Liver (tissue), 9 donors: Measurements from ENCODE around the gene R3HDM1. TPM values are rescaled to one million over a fixed set of nuclear protein-coding genes. Genes with fewer than 3 reads are reported as not detected.

Experiments
- DNase-seq: peaks from one replicate; pipeline ENCODE4 v3.0.0-alpha.2; 2017; ENCODE audit warnings: low spot score
- H3K27ac ChIP-seq, 2 donors: one replicate each; pipeline ENCODE4 v1.7.0; 2013; ENCODE audit warnings: inconsistent platforms in 2 of 2, low read length in 2 of 2, control low read depth in 1 of 2, low read depth in 1 of 2, mild to moderate bottlenecking in 1 of 2
- H3K27me3 ChIP-seq, 4 donors: one replicate each; pipeline versions ENCODE4 v1.6.1 to v1.7.0; 2013; ENCODE audit warnings: low read length in 3 of 4, inconsistent platforms in 1 of 4, mild to moderate bottlenecking in 1 of 4, moderate library complexity in 1 of 4; ENCODE audit not compliant: control insufficient read depth in 4 of 4, insufficient read depth in 4 of 4
- H3K36me3 ChIP-seq, 4 donors: one replicate each; pipeline versions ENCODE4 v1.6.1 to v1.7.0; 2013; ENCODE audit warnings: low read length in 3 of 4, mild to moderate bottlenecking in 3 of 4, low read depth in 1 of 4, moderate library complexity in 1 of 4; ENCODE audit not compliant: control insufficient read depth in 4 of 4, insufficient read depth in 3 of 4
- H3K4me1 ChIP-seq, 4 donors: one replicate each; pipeline versions ENCODE4 v1.6.1 to v1.7.0; 2013; ENCODE audit warnings: low read length in 3 of 4, mild to moderate bottlenecking in 3 of 4, moderate library complexity in 1 of 4; ENCODE audit not compliant: control insufficient read depth in 4 of 4, insufficient read depth in 4 of 4
- H3K4me3 ChIP-seq, 3 donors: one replicate each; pipeline versions ENCODE4 v1.6.1 to v1.7.0; 2013; ENCODE audit warnings: low read length in 3 of 3, control low read depth in 1 of 3, low read depth in 1 of 3, mild to moderate bottlenecking in 1 of 3
- H3K9ac ChIP-seq, 2 donors: one replicate each; pipeline ENCODE4 v1.7.0; 2013; ENCODE audit warnings: low read length in 2 of 2, mild to moderate bottlenecking in 2 of 2, moderate library complexity in 2 of 2, control low read depth in 1 of 2, low read depth in 1 of 2
- H3K9me3 ChIP-seq, 4 donors: one replicate each; pipeline versions ENCODE4 v1.6.1 to v1.7.0; 2013; ENCODE audit warnings: low read length in 3 of 4; ENCODE audit not compliant: control insufficient read depth in 4 of 4
- EGR1 ChIP-seq, 2 donors: IDR thresholded peaks; 2 replicates each; pipeline ENCODE4 v1.6.1; 2016 to 2018; ENCODE audit warnings: antibody characterized with exemption in 2 of 2, low read depth in 2 of 2
- FOXA1 ChIP-seq: IDR thresholded peaks from 2 replicates; pipeline ENCODE4 v1.6.1; 2016; ENCODE audit warnings: antibody characterized with exemption
- FOXA2 ChIP-seq: IDR thresholded peaks from 2 replicates; pipeline ENCODE4 v1.6.1; 2016; ENCODE audit warnings: antibody characterized with exemption
- GABPA ChIP-seq, 2 donors: IDR thresholded peaks in 1 of 2; conservative IDR thresholded peaks in 1 of 2; 2 replicates each; pipeline ENCODE4 v1.6.1; 2016; ENCODE audit warnings: antibody characterized with exemption in 2 of 2, mild to moderate bottlenecking in 1 of 2, moderate library complexity in 1 of 2
- HNF4A ChIP-seq, 2 donors: conservative IDR thresholded peaks; 2 replicates each; pipeline ENCODE4 v1.6.1; 2016; ENCODE audit warnings: antibody characterized with exemption in 2 of 2, mild to moderate bottlenecking in 2 of 2
- HNF4G ChIP-seq: IDR thresholded peaks from 2 replicates; pipeline ENCODE4 v1.6.1; 2016; ENCODE audit warnings: antibody characterized with exemption
- JUND ChIP-seq, 2 donors: IDR thresholded peaks; 2 replicates each; pipeline ENCODE4 v1.6.1; 2016; ENCODE audit warnings: antibody characterized with exemption in 2 of 2
- NR2F2 ChIP-seq: IDR thresholded peaks from 2 replicates; pipeline ENCODE4 v1.6.1; 2016; ENCODE audit warnings: antibody characterized with exemption
- RAD21 ChIP-seq, 2 donors: IDR thresholded peaks; 2 replicates each; pipeline ENCODE4 v1.6.1; 2016; ENCODE audit warnings: antibody characterized with exemption in 2 of 2, mild to moderate bottlenecking in 2 of 2
- RXRA ChIP-seq, 2 donors: IDR thresholded peaks; 2 replicates each; pipeline ENCODE4 v1.6.1; 2017 to 2018; ENCODE audit warnings: antibody characterized with exemption in 2 of 2, mild to moderate bottlenecking in 1 of 2
- SP1 ChIP-seq: IDR thresholded peaks from 2 replicates; pipeline ENCODE4 v1.6.1; 2018; ENCODE audit warnings: antibody characterized with exemption, mild to moderate bottlenecking
- TAF1 ChIP-seq: conservative IDR thresholded peaks from 2 replicates; pipeline ENCODE4 v1.6.1; 2016; ENCODE audit warnings: antibody characterized with exemption, mild to moderate bottlenecking
- YY1 ChIP-seq: IDR thresholded peaks from 2 replicates; pipeline ENCODE4 v1.6.1; 2016; ENCODE audit warnings: antibody characterized with exemption, mild to moderate bottlenecking
- WGBS: extraction: QIAGEN DNeasy Blood & Tissue Kit; methylation state at CpG from one replicate; pipeline ENCODE4 v1.1.7; 2013; 5-methylcytosine and 5-hydroxymethylcytosine counted together
- polyA plus RNA-seq, 2 donors: library from polyadenylated mRNA; stranded (reverse) in 1 of 2; unstranded in 1 of 2; fragments of 200-250 nt in 1 of 2; fragments of >200 nt in 1 of 2; fragmentation: Nextera tagmentation in 1 of 2; extraction: Ambion mirVana in 1 of 2; gene quantifications; one replicate each; pipeline versions ENCODE4 v1.2.1 to v1.2.3, GENCODE V29; 2013 to 2015
- total RNA-seq, 2 donors: library from RNA; depleted of rRNA; stranded (reverse); fragments of >200 nt; gene quantifications; one replicate each; pipeline ENCODE4 v1.2.3, GENCODE V29; 2014
- TF ChIP-seq, protein P1 (sequence below): IDR thresholded peaks from 2 replicates; pipeline ENCODE4 v1.6.1; 2016; ENCODE audit warnings: antibody characterized with exemption
- TF ChIP-seq, protein P2 (sequence below): fragments of 150-350 bp; IDR thresholded peaks from 2 replicates; pipeline ENCODE4 v1.5.1; 2017; ENCODE audit warnings: improper control_type of control experiment, low read depth, low read length; ENCODE audit not compliant: missing input control
- TF ChIP-seq, protein P3 (sequence below): IDR thresholded peaks from 2 replicates; pipeline ENCODE4 v1.6.1; 2016; ENCODE audit warnings: antibody characterized with exemption, mild to moderate bottlenecking
- TF ChIP-seq, protein P4 (sequence below): IDR thresholded peaks from 2 replicates; pipeline ENCODE4 v1.6.1; 2016; ENCODE audit warnings: antibody characterized with exemption
- TF ChIP-seq, protein P5 (sequence below): IDR thresholded peaks from 2 replicates; pipeline ENCODE4 v1.6.1; 2016; ENCODE audit warnings: antibody characterized with exemption
- donor health status: healthy.
- donor health status: healthy.
- donor health status: healthy.
- donor health status: healthy.
- donor health status: healthy.

The R3HDM1 gene
- total and polyA plus RNA-seq, 4 donors: 6.0 to 10.0 (median 8.8) TPM

DNA sequence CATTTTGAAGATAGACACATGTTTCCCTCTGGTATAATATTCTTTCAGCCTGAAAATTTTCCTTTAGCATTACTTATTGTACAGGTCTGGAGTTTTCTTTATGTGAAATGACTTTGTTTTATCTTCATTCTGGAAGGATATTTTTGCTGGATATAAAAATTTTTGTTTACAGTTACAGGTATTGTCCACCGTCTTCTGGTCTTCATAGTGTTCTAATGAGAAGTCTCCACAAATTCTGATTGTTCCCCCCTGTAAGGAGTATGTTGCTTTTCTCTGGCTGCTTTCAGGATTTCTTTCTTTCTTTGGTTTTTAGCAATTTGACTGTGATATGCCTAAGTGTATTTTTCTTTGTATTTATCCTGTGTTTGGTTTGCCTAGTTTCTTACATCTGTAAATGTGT lies 225.4 kb downstream of the R3HDM1 start:
- TF ChIP-seq TAF1 (no peak), FOXA1 (no peak), SP1 (no peak), FOXA2 (no peak), HNF4A (conservative IDR thresholded peaks at IDR 0.05) (no peak), GABPA (IDR thresholded peaks at IDR 0.05 in 1 of 2, conservative IDR thresholded peaks at IDR 0.05 in 1 of 2) (no peak), YY1 (no peak), RXRA (IDR thresholded peaks at IDR 0.05) (no peak), NR2F2 (no peak), JUND (IDR thresholded peaks at IDR 0.05) (no peak), EGR1 (IDR thresholded peaks at IDR 0.05; ENCODE audit: low read depth in 2 of 2) (no peak), RAD21 (IDR thresholded peaks at IDR 0.05) (no peak), HNF4G (no peak)
- TF ChIP-seq, protein P1, sequence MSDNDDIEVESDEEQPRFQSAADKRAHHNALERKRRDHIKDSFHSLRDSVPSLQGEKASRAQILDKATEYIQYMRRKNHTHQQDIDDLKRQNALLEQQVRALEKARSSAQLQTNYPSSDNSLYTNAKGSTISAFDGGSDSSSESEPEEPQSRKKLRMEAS: no peak
- TF ChIP-seq, protein P2, sequence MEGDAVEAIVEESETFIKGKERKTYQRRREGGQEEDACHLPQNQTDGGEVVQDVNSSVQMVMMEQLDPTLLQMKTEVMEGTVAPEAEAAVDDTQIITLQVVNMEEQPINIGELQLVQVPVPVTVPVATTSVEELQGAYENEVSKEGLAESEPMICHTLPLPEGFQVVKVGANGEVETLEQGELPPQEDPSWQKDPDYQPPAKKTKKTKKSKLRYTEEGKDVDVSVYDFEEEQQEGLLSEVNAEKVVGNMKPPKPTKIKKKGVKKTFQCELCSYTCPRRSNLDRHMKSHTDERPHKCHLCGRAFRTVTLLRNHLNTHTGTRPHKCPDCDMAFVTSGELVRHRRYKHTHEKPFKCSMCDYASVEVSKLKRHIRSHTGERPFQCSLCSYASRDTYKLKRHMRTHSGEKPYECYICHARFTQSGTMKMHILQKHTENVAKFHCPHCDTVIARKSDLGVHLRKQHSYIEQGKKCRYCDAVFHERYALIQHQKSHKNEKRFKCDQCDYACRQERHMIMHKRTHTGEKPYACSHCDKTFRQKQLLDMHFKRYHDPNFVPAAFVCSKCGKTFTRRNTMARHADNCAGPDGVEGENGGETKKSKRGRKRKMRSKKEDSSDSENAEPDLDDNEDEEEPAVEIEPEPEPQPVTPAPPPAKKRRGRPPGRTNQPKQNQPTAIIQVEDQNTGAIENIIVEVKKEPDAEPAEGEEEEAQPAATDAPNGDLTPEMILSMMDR: no peak
- TF ChIP-seq, protein P3, sequence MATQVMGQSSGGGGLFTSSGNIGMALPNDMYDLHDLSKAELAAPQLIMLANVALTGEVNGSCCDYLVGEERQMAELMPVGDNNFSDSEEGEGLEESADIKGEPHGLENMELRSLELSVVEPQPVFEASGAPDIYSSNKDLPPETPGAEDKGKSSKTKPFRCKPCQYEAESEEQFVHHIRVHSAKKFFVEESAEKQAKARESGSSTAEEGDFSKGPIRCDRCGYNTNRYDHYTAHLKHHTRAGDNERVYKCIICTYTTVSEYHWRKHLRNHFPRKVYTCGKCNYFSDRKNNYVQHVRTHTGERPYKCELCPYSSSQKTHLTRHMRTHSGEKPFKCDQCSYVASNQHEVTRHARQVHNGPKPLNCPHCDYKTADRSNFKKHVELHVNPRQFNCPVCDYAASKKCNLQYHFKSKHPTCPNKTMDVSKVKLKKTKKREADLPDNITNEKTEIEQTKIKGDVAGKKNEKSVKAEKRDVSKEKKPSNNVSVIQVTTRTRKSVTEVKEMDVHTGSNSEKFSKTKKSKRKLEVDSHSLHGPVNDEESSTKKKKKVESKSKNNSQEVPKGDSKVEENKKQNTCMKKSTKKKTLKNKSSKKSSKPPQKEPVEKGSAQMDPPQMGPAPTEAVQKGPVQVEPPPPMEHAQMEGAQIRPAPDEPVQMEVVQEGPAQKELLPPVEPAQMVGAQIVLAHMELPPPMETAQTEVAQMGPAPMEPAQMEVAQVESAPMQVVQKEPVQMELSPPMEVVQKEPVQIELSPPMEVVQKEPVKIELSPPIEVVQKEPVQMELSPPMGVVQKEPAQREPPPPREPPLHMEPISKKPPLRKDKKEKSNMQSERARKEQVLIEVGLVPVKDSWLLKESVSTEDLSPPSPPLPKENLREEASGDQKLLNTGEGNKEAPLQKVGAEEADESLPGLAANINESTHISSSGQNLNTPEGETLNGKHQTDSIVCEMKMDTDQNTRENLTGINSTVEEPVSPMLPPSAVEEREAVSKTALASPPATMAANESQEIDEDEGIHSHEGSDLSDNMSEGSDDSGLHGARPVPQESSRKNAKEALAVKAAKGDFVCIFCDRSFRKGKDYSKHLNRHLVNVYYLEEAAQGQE: no peak
- Histone ChIP-seq H3K27me3 (no peaks in the 10 kb centered on the region), H3K9me3 (peaks cover 0 to 10% (median 6%) of the 10 kb centered on the region in 4 donors), H3K9ac (no peak overlapping the region), H3K4me3 (no peak overlapping the region), H3K4me1 (no peaks in the 10 kb centered on the region), H3K27ac (no peak overlapping the region), H3K36me3 (peaks cover 7 to 65% (median 61%) of the 10 kb centered on the region in 4 donors)
- no peak for DNase-seq
- 97% methylated on average over 1 of the region's 1 CpG for WGBS

DNA sequence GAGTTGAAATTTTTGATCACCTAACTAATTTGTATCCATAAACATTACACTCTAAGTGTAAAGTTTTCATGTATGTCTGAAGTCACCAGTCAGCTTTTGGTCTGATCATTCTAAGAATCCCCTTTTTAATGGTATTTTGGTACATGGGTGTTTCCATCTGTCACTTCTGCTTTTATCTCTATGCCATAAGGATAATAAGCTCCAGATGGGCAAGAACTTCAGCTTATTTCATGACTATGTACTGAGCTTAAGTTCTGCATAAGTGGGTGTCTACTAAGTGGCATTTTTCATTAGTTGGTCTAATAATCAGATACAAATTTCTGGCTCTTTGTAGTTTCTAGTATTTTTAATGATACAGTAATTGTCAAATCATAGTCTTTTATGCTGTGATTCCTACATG lies 230.7 kb downstream of the R3HDM1 start:
- Histone ChIP-seq H3K9ac (no peak overlapping the region), H3K4me1 (no peaks in the 10 kb centered on the region), H3K9me3 (peaks cover 0 to 3% (median under 1%) of the 10 kb centered on the region in 4 donors), H3K4me3 (no peak overlapping the region), H3K27ac (no peak overlapping the region), H3K36me3 (peaks cover 9 to 60% (median 55%) of the 10 kb centered on the region in 4 donors), H3K27me3 (no peaks in the 10 kb centered on the region)
- DNase-seq: no peak
- TF ChIP-seq, protein P4, sequence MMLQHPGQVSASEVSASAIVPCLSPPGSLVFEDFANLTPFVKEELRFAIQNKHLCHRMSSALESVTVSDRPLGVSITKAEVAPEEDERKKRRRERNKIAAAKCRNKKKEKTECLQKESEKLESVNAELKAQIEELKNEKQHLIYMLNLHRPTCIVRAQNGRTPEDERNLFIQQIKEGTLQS: no peak
- TF ChIP-seq TAF1 (no peak), NR2F2 (no peak), JUND (IDR thresholded peaks at IDR 0.05) (no peak), RXRA (IDR thresholded peaks at IDR 0.05) (no peak), EGR1 (IDR thresholded peaks at IDR 0.05; ENCODE audit: low read depth in 2 of 2) (no peak), GABPA (IDR thresholded peaks at IDR 0.05 in 1 of 2, conservative IDR thresholded peaks at IDR 0.05 in 1 of 2) (no peak), HNF4A (conservative IDR thresholded peaks at IDR 0.05) (no peak), SP1 (no peak), HNF4G (no peak), YY1 (no peak), FOXA1 (no peak), RAD21 (IDR thresholded peaks at IDR 0.05) (no peak)
- TF ChIP-seq, protein P2: no peak
- TF ChIP-seq, protein P1: no peak
- TF ChIP-seq, protein P5, sequence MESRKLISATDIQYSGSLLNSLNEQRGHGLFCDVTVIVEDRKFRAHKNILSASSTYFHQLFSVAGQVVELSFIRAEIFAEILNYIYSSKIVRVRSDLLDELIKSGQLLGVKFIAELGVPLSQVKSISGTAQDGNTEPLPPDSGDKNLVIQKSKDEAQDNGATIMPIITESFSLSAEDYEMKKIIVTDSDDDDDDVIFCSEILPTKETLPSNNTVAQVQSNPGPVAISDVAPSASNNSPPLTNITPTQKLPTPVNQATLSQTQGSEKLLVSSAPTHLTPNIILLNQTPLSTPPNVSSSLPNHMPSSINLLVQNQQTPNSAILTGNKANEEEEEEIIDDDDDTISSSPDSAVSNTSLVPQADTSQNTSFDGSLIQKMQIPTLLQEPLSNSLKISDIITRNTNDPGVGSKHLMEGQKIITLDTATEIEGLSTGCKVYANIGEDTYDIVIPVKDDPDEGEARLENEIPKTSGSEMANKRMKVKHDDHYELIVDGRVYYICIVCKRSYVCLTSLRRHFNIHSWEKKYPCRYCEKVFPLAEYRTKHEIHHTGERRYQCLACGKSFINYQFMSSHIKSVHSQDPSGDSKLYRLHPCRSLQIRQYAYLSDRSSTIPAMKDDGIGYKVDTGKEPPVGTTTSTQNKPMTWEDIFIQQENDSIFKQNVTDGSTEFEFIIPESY: no peak
